Dermis blood vessel endothelial cell (primary cell): Measurements from ENCODE around the gene TMEM271. TPM values are rescaled to one million over a fixed set of nuclear protein-coding genes. Genes with fewer than 3 reads are reported as not detected.

Source experiments
- DNase-seq: peaks from one replicate; pipeline ENCODE4 v3.0.0; 2010
- total RNA-seq: library from RNA; depleted of rRNA; stranded (reverse); fragments of >200 nt; gene quantifications from 2 replicates; pipeline ENCODE4 v1.2.3, GENCODE V29; 2014

Gene TMEM271
- total RNA-seq, 1 donor from 2014 or later, result not detected

- no peak for DNase-seq
These were observed 43.3 kb downstream of the TMEM271 start for GRCh38 chr4:532588-533317.

- no peak for DNase-seq
These were observed 44.2 kb downstream of the TMEM271 start for GRCh38 chr4:531721-532565.

- no peak for DNase-seq
These were observed 45.0 kb downstream of the TMEM271 start for GRCh38 chr4:531076-531475.

- DNase-seq, result no peak
These were observed 45.9 kb downstream of the TMEM271 start for GRCh38 chr4:530017-530781.

GRCh38 chr4:529563-529962, 46.5 kb downstream of the TMEM271 start:
- no peak for DNase-seq

GRCh38 chr4:528835-529234, 47.3 kb downstream of the TMEM271 start:
- DNase-seq, result no peak

- no peak for DNase-seq
These were observed 47.8 kb downstream of the TMEM271 start for GRCh38 chr4:528296-528695.

- DNase-seq, result no peak
These were observed 49.1 kb downstream of the TMEM271 start for GRCh38 chr4:526971-527460.

GRCh38 chr4:526189-526909, 49.7 kb downstream of the TMEM271 start:
- no peak for DNase-seq

GRCh38 chr4:525660-526059, 50.4 kb downstream of the TMEM271 start:
- DNase-seq, result no peak

GRCh38 chr4:524196-524595, 51.9 kb downstream of the TMEM271 start:
- DNase-seq, result no peak

Other genes with a start within 250 kb of the TMEM271 start
- gene ZNF141, start 238.5 kb downstream of the TMEM271 start, total RNA-seq, result 12.7 and 14.8 TPM in 2 replicates
- 30.9 and 35.9 TPM in 2 replicates for gene ZNF721, start 77.1 kb downstream of the TMEM271 start, total RNA-seq
- gene PIGG, start 77.1 kb downstream of the TMEM271 start, total RNA-seq, result 37.8 and 49.0 TPM in 2 replicates
- gene PDE6B, start 49.3 kb upstream of the TMEM271 start, total RNA-seq, result 7.3 and 7.5 TPM in 2 replicates
- gene ATP5ME, start 98.0 kb upstream of the TMEM271 start, total RNA-seq, result 95.5 and 96.7 TPM in 2 replicates
- gene MYL5, start 98.2 kb upstream of the TMEM271 start, total RNA-seq, result 7.3 and 13.6 TPM in 2 replicates
- 9.9 and 10.6 TPM in 2 replicates for gene SLC49A3, start 112.9 kb upstream of the TMEM271 start, total RNA-seq
- 64.3 and 104 TPM in 2 replicates for gene PCGF3, start 129.5 kb upstream of the TMEM271 start, total RNA-seq
- 0.09 and 0.34 TPM in 2 replicates for gene CPLX1, start 249.8 kb upstream of the TMEM271 start, total RNA-seq